ENCODE measurements around the gene KRTAP5-4. TPM values are rescaled to one million over a fixed set of nuclear protein-coding genes. Genes with fewer than 3 reads are reported as not detected.
"Not testable (repeated sequence)": the region's sequence is repeated elsewhere in the genome, so short reads cannot be mapped to it uniquely, and the experiment has no call there.

KRTAP5-4 gene
- total RNA-seq, 1 donor from 2014 or later: not detected

GRCh38 chr11:1639102-1639620 lies 17.2 kb upstream of the KRTAP5-4 start:
- peak; percentile 10 for DNase-seq (ENCODE audit: low read depth, low spot score)

GRCh38 chr11:1638344-1638743 lies 16.4 kb upstream of the KRTAP5-4 start:
- DNase-seq (ENCODE audit: low read depth, low spot score): no peak

- no peak for DNase-seq (ENCODE audit: low read depth, low spot score)
Observed at GRCh38 chr11:1637628-1638027, 15.7 kb upstream of the KRTAP5-4 start.

- DNase-seq (ENCODE audit: low read depth, low spot score): no peak
Observed at GRCh38 chr11:1636291-1636950, 14.5 kb upstream of the KRTAP5-4 start.

GRCh38 chr11:1633864-1634263 lies 11.9 kb upstream of the KRTAP5-4 start:
- no peak for DNase-seq (ENCODE audit: low read depth, low spot score)

- no peak for DNase-seq (ENCODE audit: low read depth, low spot score)
Observed at GRCh38 chr11:1632053-1632714, 10.2 kb upstream of the KRTAP5-4 start.

GRCh38 chr11:1631066-1631568 lies 9.2 kb upstream of the KRTAP5-4 start:
- no peak for DNase-seq (ENCODE audit: low read depth, low spot score)

- no peak for DNase-seq (ENCODE audit: low read depth, low spot score)
Observed at GRCh38 chr11:1630271-1630670, 8.3 kb upstream of the KRTAP5-4 start.

- DNase-seq (ENCODE audit: low read depth, low spot score): no peak
Observed at GRCh38 chr11:1629326-1630185, 7.6 kb upstream of the KRTAP5-4 start, which contains the start of gene KRTAP5-5. Gene KRTAP5-5 (plus strand): TSS chr11:1629775. CDS start chr11:1629841, 66 bp downstream.

- no peak for DNase-seq (ENCODE audit: low read depth, low spot score)
Observed at GRCh38 chr11:1628506-1629325, 6.8 kb upstream of the KRTAP5-4 start.

- no peak for DNase-seq (ENCODE audit: low read depth, low spot score)
Observed at GRCh38 chr11:1625541-1625940, 3.6 kb upstream of the KRTAP5-4 start.

- DNase-seq (ENCODE audit: low read depth, low spot score): no peak
Observed at GRCh38 chr11:1624621-1625020, 2.7 kb upstream of the KRTAP5-4 start.

- no peak for DNase-seq (ENCODE audit: low read depth, low spot score)
Observed at GRCh38 chr11:1623716-1624115, 1.8 kb upstream of the KRTAP5-4 start.

GRCh38 chr11:1619449-1619848 lies 2.5 kb downstream of the KRTAP5-4 start:
- DNase-seq (ENCODE audit: low read depth, low spot score): no peak

- no peak for DNase-seq (ENCODE audit: low read depth, low spot score)
Observed at GRCh38 chr11:1618231-1618630, 3.7 kb downstream of the KRTAP5-4 start.

GRCh38 chr11:1608363-1608762 lies 13.6 kb downstream of the KRTAP5-4 start, which contains the start of gene KRTAP5-3:
Gene KRTAP5-3 (minus strand): TSS chr11:1608463. CDS start chr11:1608385, 78 bp downstream.
- no peak for DNase-seq (ENCODE audit: low read depth, low spot score)

GRCh38 chr11:1607901-1608300 lies 14.0 kb downstream of the KRTAP5-4 start:
- not testable (repeated sequence) for DNase-seq (ENCODE audit: low read depth, low spot score)

GRCh38 chr11:1607156-1607845 lies 14.6 kb downstream of the KRTAP5-4 start:
- DNase-seq (ENCODE audit: low read depth, low spot score): not testable (repeated sequence)

GRCh38 chr11:1605923-1606322 lies 16.0 kb downstream of the KRTAP5-4 start:
- not testable (repeated sequence) for DNase-seq (ENCODE audit: low read depth, low spot score)

GRCh38 chr11:1604711-1605110 lies 17.2 kb downstream of the KRTAP5-4 start:
- DNase-seq (ENCODE audit: low read depth, low spot score): no peak

Measured in pulmonary artery endothelial cell (primary cell).